Measurements from ENCODE around the gene NAT10.

Gene NAT10

DNA sequence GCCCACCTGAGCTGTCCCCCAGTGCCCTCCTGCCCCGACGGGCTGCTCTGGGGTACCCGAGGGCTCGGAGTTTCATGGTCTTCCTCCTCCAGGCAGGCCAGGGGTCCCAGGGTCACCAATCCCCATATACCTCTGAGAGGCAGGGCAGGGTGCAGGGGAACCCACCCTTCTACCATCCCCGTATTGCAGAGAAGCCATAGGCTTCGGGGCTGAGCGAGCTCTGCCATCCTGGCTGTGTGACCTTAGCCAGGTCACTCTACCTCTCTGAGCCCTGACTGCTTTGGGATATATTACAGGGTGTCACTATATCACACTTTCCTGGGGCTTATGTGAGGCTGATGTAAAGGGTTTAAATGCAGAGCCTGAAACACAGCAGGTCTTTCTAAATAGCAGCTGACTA, 57.4 kb downstream of the NAT10 start:
- Histone ChIP-seq H3K36me3 (ENCODE audit: control insufficient read depth in 1 of 2, insufficient read depth in 2 of 2, low read length in 2 of 2) (peaks cover 27 to 32% of the 10 kb centered on the region in 2 experiments), H2BK120ac (ENCODE audit: insufficient read depth, low read length, poor library complexity) (no peak overlapping the region), H3K4me2 (ENCODE audit: low read length) (no peak overlapping the region), H3K27ac (ENCODE audit: low read depth, low read length) (no peak overlapping the region), H3K4ac (ENCODE audit: low read depth, low read length) (no peak overlapping the region), H4K8ac (ENCODE audit: low read depth, low read length) (no peak overlapping the region), H2AK5ac (ENCODE audit: low read length) (no peak overlapping the region), H3K14ac (ENCODE audit: low read length) (no peak overlapping the region), H3K4me1 (ENCODE audit: control insufficient read depth in 1 of 2, insufficient read depth in 2 of 2, low read length in 2 of 2) (peaks cover 18 to 20% of the 10 kb centered on the region in 2 experiments), H4K91ac (ENCODE audit: low read depth, low read length) (no peak overlapping the region), H2BK5ac (ENCODE audit: low read depth, low read length, poor library complexity) (no peak overlapping the region), H3K18ac (ENCODE audit: low read length) (no peak overlapping the region), H3K27me3 (ENCODE audit: insufficient read depth, low read length) (no peaks in the 10 kb centered on the region), H2AFZ (ENCODE audit: insufficient read depth, low read length, poor library complexity) (no peak overlapping the region), H3K79me2 (ENCODE audit: control insufficient read depth, insufficient read depth, low read length, poor library complexity) (no peaks in the 10 kb centered on the region), H2BK12ac (ENCODE audit: low read length) (no peak overlapping the region), H3K9me3 (ENCODE audit: insufficient read depth, low read depth, low read length) (peaks cover 1% of the 10 kb centered on the region), H3K79me1 (ENCODE audit: low read length) (no peaks in the 10 kb centered on the region), H3K4me3 (ENCODE audit: low read depth, low read length) (no peak overlapping the region), H3K9ac (ENCODE audit: low read length) (no peak overlapping the region), H3K23ac (ENCODE audit: low read length) (no peak overlapping the region), H4K12ac (ENCODE audit: low read depth, low read length) (no peak overlapping the region)
- WGBS (ENCODE audit: extremely low coverage, insufficient coverage, insufficient read length), result no CpG with 5 or more reads among the region's 7 CpGs
- DNase-seq, result no peak

GRCh38 chr11:34165121-34165520, 59.7 kb downstream of the NAT10 start:
- no peaks in the 10 kb centered on the region for H3K79me2 ChIP-seq (ENCODE audit: control insufficient read depth, insufficient read depth, low read length, poor library complexity)
- H3K4me2 ChIP-seq (ENCODE audit: low read length), result no peak overlapping the region
- H4K91ac ChIP-seq (ENCODE audit: low read depth, low read length), result no peak overlapping the region
- no peak overlapping the region for H4K8ac ChIP-seq (ENCODE audit: low read depth, low read length)
- peaks cover 1% of the 10 kb centered on the region for H3K9me3 ChIP-seq (ENCODE audit: insufficient read depth, low read depth, low read length)
- DNase-seq, result no peak
- H3K4me1 ChIP-seq (ENCODE audit: control insufficient read depth in 1 of 2, insufficient read depth in 2 of 2, low read length in 2 of 2), result peaks cover 18 to 20% of the 10 kb centered on the region in 2 experiments
- no peaks in the 10 kb centered on the region for H3K79me1 ChIP-seq (ENCODE audit: low read length)
- H3K18ac ChIP-seq (ENCODE audit: low read length), result no peak overlapping the region
- H2BK120ac ChIP-seq (ENCODE audit: insufficient read depth, low read length, poor library complexity), result no peak overlapping the region
- H3K9ac ChIP-seq (ENCODE audit: low read length), result no peak overlapping the region
- WGBS (ENCODE audit: extremely low coverage, insufficient coverage, insufficient read length), result no CpG with 5 or more reads among the region's 13 CpGs
- H2BK12ac ChIP-seq (ENCODE audit: low read length), result no peak overlapping the region
- H3K36me3 ChIP-seq (ENCODE audit: control insufficient read depth in 1 of 2, insufficient read depth in 2 of 2, low read length in 2 of 2), result peaks cover 19 to 21% of the 10 kb centered on the region in 2 experiments
- no peak overlapping the region for H3K4me3 ChIP-seq (ENCODE audit: low read depth, low read length)
- H3K27me3 ChIP-seq (ENCODE audit: insufficient read depth, low read length), result no peaks in the 10 kb centered on the region
- no peak overlapping the region for H2AFZ ChIP-seq (ENCODE audit: insufficient read depth, low read length, poor library complexity)
- no peak overlapping the region for H3K4ac ChIP-seq (ENCODE audit: low read depth, low read length)
- no peak overlapping the region for H3K14ac ChIP-seq (ENCODE audit: low read length)
- no peak overlapping the region for H2BK5ac ChIP-seq (ENCODE audit: low read depth, low read length, poor library complexity)
- H4K12ac ChIP-seq (ENCODE audit: low read depth, low read length), result no peak overlapping the region
- no peak overlapping the region for H3K23ac ChIP-seq (ENCODE audit: low read length)
- no peak overlapping the region for H3K27ac ChIP-seq (ENCODE audit: low read depth, low read length)
- H2AK5ac ChIP-seq (ENCODE audit: low read length), result no peak overlapping the region

DNA sequence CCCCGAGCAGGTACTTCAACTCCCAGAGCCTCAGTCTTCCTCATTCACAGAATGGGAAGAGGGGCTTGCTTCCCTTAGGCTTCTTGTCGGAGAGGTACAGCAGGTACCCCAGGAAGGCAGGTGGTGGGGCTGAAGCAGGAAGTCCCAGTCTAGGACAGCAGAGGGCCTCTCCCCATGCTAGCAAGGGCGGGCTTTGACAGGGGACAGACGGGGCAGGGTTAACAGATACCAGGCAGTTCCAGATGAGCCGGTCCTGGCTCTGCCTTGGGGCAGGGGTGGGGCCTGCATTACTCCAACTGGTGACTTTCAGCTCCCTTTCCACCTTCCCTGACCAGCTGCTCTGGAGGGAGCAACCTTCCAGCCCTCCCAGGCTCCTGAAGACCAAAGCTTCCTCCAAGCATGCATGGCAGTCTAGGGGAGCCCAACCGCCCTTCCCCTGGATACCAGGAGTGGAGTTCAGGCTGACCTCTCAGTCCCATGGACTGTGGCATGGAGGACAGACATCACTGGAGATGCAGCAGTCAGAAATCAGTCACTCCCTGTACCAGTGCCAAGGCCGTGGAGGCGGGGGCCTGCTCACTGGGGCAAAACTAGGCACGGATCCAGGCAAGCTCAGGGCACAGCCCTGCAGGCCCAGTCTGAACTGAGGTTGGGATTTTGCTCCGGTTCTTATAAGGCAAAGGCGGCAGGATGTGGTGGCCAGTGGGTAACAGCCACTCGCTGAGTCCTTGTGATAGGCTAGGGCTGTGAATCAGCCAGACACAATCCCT, 60.5 kb downstream of the NAT10 start:
- Histone ChIP-seq H3K14ac (ENCODE audit: low read length) (no peak overlapping the region), H3K27me3 (ENCODE audit: insufficient read depth, low read length) (no peaks in the 10 kb centered on the region), H3K18ac (ENCODE audit: low read length) (no peak overlapping the region), H3K4me1 (ENCODE audit: control insufficient read depth in 1 of 2, insufficient read depth in 2 of 2, low read length in 2 of 2) (peaks cover 18 to 20% of the 10 kb centered on the region in 2 experiments), H3K4ac (ENCODE audit: low read depth, low read length) (no peak overlapping the region), H2BK5ac (ENCODE audit: low read depth, low read length, poor library complexity) (no peak overlapping the region), H3K36me3 (ENCODE audit: control insufficient read depth in 1 of 2, insufficient read depth in 2 of 2, low read length in 2 of 2) (peaks cover 22 to 25% of the 10 kb centered on the region in 2 experiments), H2AK5ac (ENCODE audit: low read length) (no peak overlapping the region), H2BK120ac (ENCODE audit: insufficient read depth, low read length, poor library complexity) (no peak overlapping the region), H3K79me2 (ENCODE audit: control insufficient read depth, insufficient read depth, low read length, poor library complexity) (no peaks in the 10 kb centered on the region), H3K4me3 (ENCODE audit: low read depth, low read length) (no peak overlapping the region), H3K9ac (ENCODE audit: low read length) (no peak overlapping the region), H3K9me3 (ENCODE audit: insufficient read depth, low read depth, low read length) (peaks cover 1% of the 10 kb centered on the region), H3K23ac (ENCODE audit: low read length) (no peak overlapping the region), H3K79me1 (ENCODE audit: low read length) (no peaks in the 10 kb centered on the region), H4K8ac (ENCODE audit: low read depth, low read length) (no peak overlapping the region), H4K12ac (ENCODE audit: low read depth, low read length) (no peak overlapping the region), H2BK12ac (ENCODE audit: low read length) (no peak overlapping the region), H4K91ac (ENCODE audit: low read depth, low read length) (no peak overlapping the region), H2AFZ (ENCODE audit: insufficient read depth, low read length, poor library complexity) (no peak overlapping the region), H3K27ac (ENCODE audit: low read depth, low read length) (no peak overlapping the region), H3K4me2 (ENCODE audit: low read length) (no peak overlapping the region)
- no CpG with 5 or more reads among the region's 12 CpGs for WGBS (ENCODE audit: extremely low coverage, insufficient coverage, insufficient read length)
- DNase-seq, result peak; percentile 86 to 87

DNA sequence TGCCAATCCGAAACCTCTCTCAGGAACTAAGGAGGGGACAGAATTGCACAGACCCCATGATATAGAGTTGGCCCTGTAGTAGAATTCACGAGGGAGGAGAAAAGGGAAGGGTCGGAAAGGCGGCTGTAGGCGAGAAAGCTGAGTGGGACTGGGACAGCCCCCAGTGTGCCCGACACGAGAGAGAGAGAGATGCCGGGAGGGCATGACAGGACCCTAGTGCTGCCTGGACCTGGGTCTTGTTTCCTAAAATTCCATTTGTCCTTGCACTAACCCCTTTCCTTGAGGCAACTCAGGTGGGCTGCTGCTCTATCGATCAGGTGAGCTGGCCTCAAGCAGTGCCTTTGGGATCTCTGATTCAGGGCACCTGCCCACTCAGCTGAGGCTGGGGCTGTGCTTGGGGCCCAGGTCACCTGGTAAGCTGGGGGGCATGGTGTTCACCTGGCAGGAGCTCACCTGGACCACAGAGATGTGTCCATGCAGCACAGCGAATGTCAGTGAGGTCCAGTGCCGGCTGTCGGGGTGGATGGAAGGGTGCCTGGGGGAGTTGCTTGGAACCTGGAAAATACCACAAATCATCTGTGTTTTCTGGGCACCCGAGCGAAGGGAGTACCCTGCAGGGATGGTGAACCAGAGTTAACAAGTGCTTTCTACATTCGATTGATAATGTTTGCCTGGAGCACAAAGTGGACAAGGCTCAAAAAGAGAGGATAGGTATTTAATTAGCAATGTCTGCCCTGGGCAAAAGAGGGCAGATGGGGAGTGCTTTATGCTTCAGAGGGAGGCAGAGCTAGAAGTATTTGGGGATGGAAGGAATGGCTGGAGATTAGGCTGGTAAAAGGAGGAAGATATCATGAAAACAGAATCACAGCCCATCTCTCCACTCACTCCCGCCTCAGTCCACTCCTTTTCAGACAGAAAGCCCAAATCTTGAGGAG, 61.6 kb downstream of the NAT10 start:
- Histone ChIP-seq H3K79me1 (ENCODE audit: low read length) (no peaks in the 10 kb centered on the region), H3K4me2 (ENCODE audit: low read length) (no peak overlapping the region), H3K23ac (ENCODE audit: low read length) (no peak overlapping the region), H3K4me3 (ENCODE audit: low read depth, low read length) (peak overlapping the region; percentile 3), H3K27me3 (ENCODE audit: insufficient read depth, low read length) (no peaks in the 10 kb centered on the region), H2AFZ (ENCODE audit: insufficient read depth, low read length, poor library complexity) (no peak overlapping the region), H3K4me1 (ENCODE audit: control insufficient read depth in 1 of 2, insufficient read depth in 2 of 2, low read length in 2 of 2) (peaks cover 15 to 17% of the 10 kb centered on the region in 2 experiments), H3K14ac (ENCODE audit: low read length) (no peak overlapping the region), H4K8ac (ENCODE audit: low read depth, low read length) (no peak overlapping the region), H2AK5ac (ENCODE audit: low read length) (no peak overlapping the region), H2BK12ac (ENCODE audit: low read length) (no peak overlapping the region), H3K9me3 (ENCODE audit: insufficient read depth, low read depth, low read length) (peaks cover 1% of the 10 kb centered on the region), H3K27ac (ENCODE audit: low read depth, low read length) (no peak overlapping the region), H2BK120ac (ENCODE audit: insufficient read depth, low read length, poor library complexity) (no peak overlapping the region), H2BK5ac (ENCODE audit: low read depth, low read length, poor library complexity) (no peak overlapping the region), H3K18ac (ENCODE audit: low read length) (no peak overlapping the region), H3K4ac (ENCODE audit: low read depth, low read length) (no peak overlapping the region), H3K9ac (ENCODE audit: low read length) (no peak overlapping the region), H3K36me3 (ENCODE audit: control insufficient read depth in 1 of 2, insufficient read depth in 2 of 2, low read length in 2 of 2) (peaks cover 23 to 26% of the 10 kb centered on the region in 2 experiments), H4K12ac (ENCODE audit: low read depth, low read length) (no peak overlapping the region), H4K91ac (ENCODE audit: low read depth, low read length) (no peak overlapping the region), H3K79me2 (ENCODE audit: control insufficient read depth, insufficient read depth, low read length, poor library complexity) (no peaks in the 10 kb centered on the region)
- DNase-seq, result no peak
- no CpG with 5 or more reads among the region's 16 CpGs for WGBS (ENCODE audit: extremely low coverage, insufficient coverage, insufficient read length)

Measured in trophoblast cell (in vitro differentiated cells and primary cell).